HepG2 (cell line): ENCODE results near the gene HSF4. TPM values are rescaled to one million over a fixed set of nuclear protein-coding genes. Genes with fewer than 3 reads are reported as not detected.

ENCODE experiments used
- AGO1 ChIP-seq: fragments of 200-400 bp; formaldehyde crosslinking; IDR thresholded peaks from 2 replicates; pipeline ENCODE4 v1.6.1; 2017; ENCODE audit warnings: mild to moderate bottlenecking, low read depth, low read length, moderate library complexity; ENCODE audit not compliant: poor library complexity, severe bottlenecking
- CCAR2 ChIP-seq: fragments of 200-400 bp; formaldehyde crosslinking; optimal IDR thresholded peaks from 2 replicates; pipeline ENCODE3; 2018; ENCODE audit warnings: low read depth, mild to moderate bottlenecking, low read length, moderate library complexity
- HOXD1 ChIP-seq: sonication (generic); formaldehyde crosslinking; IDR thresholded peaks from 2 replicates; pipeline ENCODE4 v1.5.0; 2020; ENCODE audit warnings: missing genetic modification reagents
- JDP2 ChIP-seq: sonication (generic); formaldehyde crosslinking; IDR thresholded peaks from 2 replicates; pipeline ENCODE4 v1.8.1; 2022; ENCODE audit warnings: missing genetic modification reagents, borderline replicate concordance
- MIXL1 ChIP-seq: IDR thresholded peaks from 2 replicates; pipeline ENCODE4 v1.6.1; 2016
- PHF5A ChIP-seq: IDR thresholded peaks from one replicate; pipeline ENCODE4 v1.6.1; 2018; ENCODE audit warnings: low read depth, missing genetic modification reagents; ENCODE audit not compliant: unreplicated experiment
- PLRG1 ChIP-seq: fragments of 450-650 bp; conservative IDR thresholded peaks from 2 replicates; pipeline ENCODE4 v1.6.1; 2016
- REXO4 ChIP-seq: sonication (generic); formaldehyde crosslinking; IDR thresholded peaks from 2 replicates; pipeline ENCODE4 v1.8.0; 2022; ENCODE audit warnings: missing genetic modification reagents, mild to moderate bottlenecking, borderline replicate concordance
- SNAI1 ChIP-seq: sonication (generic); formaldehyde crosslinking; IDR thresholded peaks from 2 replicates; pipeline ENCODE4 v1.5.0; 2020; ENCODE audit warnings: mild to moderate bottlenecking, missing genetic modification reagents, borderline replicate concordance
- U2AF1 ChIP-seq: fragments of 200-400 bp; formaldehyde crosslinking; optimal IDR thresholded peaks from 2 replicates; pipeline ENCODE3; 2017; ENCODE audit warnings: mild to moderate bottlenecking, low read depth, low read length
- ZNF260 ChIP-seq: sonication (generic); formaldehyde crosslinking; IDR thresholded peaks from 2 replicates; pipeline ENCODE4 v1.4.0; 2020; ENCODE audit warnings: missing genetic modification reagents, low read depth, mild to moderate bottlenecking, borderline replicate concordance
- ZNF549 ChIP-seq: sonication (generic); formaldehyde crosslinking; IDR thresholded peaks from 2 replicates; pipeline ENCODE4 v1.5.0; 2020; ENCODE audit warnings: missing genetic modification reagents
- ZNF572 ChIP-seq: sonication (generic); formaldehyde crosslinking; IDR thresholded peaks from 2 replicates; pipeline ENCODE4 v1.5.1; 2020; ENCODE audit warnings: mild to moderate bottlenecking, missing genetic modification reagents
- polyA plus RNA-seq, 8 experiments: library from polyadenylated mRNA; depleted of rRNA in 3 of 8; stranded (reverse) in 7 of 8; unstranded in 1 of 8; fragments of >200 nt; fragmentation: Illumina TruSeq in 4 of 8; extraction: Trizol in 4 of 8; gene quantifications; 2 replicates each; pipeline versions ENCODE4 v1.2.1 to v1.2.3, GENCODE V29; 2011 to 2016; ENCODE audit warnings: low read depth in 4 of 8, missing spikeins in 1 of 8, mixed read lengths in 1 of 8; ENCODE audit not compliant: insufficient read depth in 1 of 8
- total RNA-seq, 5 experiments: library from RNA; depleted of rRNA; stranded (reverse); fragments of >200 nt; fragmentation: Illumina TruSeq; extraction: Trizol; gene quantifications; 2 replicates each; pipeline ENCODE4 v1.2.3, GENCODE V29; 2016; ENCODE audit warnings: low read depth in 1 of 5
- TF ChIP-seq, protein P1 (sequence below): sonication (generic); formaldehyde crosslinking; IDR thresholded peaks from 2 replicates; pipeline ENCODE4 v1.8.0; 2022; ENCODE audit warnings: low read depth, missing genetic modification reagents
- TF ChIP-seq, protein P2 (sequence below): sonication (generic); formaldehyde crosslinking; IDR thresholded peaks from 2 replicates; pipeline ENCODE4 v1.8.0; 2022; ENCODE audit warnings: missing genetic modification reagents, mild to moderate bottlenecking, inconsistent platforms, borderline replicate concordance
- TF ChIP-seq, protein P3 (sequence below): sonication (generic); formaldehyde crosslinking; IDR thresholded peaks from 2 replicates; pipeline ENCODE4 v1.8.1; 2023; ENCODE audit warnings: mild to moderate bottlenecking, missing genetic modification reagents
- TF ChIP-seq, protein P4 (sequence below): sonication (generic); formaldehyde crosslinking; IDR thresholded peaks from 2 replicates; pipeline ENCODE4 v1.5.0; 2020; ENCODE audit warnings: mild to moderate bottlenecking, missing genetic modification reagents

Gene HSF4
- total and polyA plus RNA-seq, 2 of the 13 experiments (the other 11 are each of a cell fraction or from before 2014, with no cell fraction given): 3.5 to 16.9 TPM

DNA sequence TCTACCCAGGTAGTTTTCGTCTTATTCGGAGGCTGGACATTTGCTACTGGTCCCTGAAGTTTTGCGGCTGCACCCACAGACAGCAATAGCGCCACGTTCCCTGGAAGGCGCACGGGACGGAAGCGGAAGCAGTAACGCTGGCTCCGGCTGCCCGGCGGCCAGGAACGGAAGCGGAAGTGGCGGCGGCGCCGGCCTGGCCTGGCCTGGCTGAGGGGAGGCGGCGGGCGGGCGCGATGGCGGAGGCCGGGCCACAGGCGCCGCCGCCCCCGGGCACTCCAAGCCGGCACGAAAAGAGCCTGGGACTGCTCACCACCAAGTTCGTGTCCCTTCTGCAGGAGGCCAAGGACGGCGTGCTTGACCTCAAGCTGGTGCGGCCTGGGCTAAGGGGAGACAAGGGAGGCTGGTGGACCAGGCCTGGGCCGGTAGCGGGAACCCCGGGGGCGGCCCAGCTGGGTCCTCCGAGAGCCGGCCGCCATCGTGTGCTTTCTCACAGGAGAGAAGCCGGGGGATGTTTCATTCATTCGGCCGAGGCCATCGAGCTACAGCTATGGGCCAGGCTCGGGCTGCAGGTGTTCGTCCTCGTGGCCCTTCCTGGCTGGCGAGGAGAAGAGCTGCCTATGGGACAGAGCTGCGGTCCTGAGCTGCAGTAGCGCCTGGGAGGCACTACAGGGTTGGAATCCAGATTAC, 27.6 kb downstream of the HSF4 start, which contains the start of gene E2F4 (continued):
- TF ChIP-seq, protein P1, sequence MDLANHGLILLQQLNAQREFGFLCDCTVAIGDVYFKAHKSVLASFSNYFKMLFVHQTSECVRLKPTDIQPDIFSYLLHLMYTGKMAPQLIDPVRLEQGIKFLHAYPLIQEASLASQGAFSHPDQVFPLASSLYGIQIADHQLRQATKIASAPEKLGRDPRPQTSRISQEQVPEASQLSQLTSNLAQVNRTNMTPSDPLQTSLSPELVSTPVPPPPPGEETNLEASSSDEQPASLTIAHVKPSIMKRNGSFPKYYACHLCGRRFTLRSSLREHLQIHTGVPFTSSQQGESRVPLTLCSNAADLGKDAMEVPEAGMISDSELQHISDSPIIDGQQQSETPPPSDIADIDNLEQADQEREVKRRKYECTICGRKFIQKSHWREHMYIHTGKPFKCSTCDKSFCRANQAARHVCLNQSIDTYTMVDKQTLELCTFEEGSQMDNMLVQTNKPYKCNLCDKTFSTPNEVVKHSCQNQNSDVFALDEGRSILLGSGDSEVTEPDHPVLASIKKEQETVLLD (CRISPR knock-in tag): peak; percentile 91
- TF ChIP-seq ZNF260 (CRISPR knock-in tag): no peak
- TF ChIP-seq, protein P2, sequence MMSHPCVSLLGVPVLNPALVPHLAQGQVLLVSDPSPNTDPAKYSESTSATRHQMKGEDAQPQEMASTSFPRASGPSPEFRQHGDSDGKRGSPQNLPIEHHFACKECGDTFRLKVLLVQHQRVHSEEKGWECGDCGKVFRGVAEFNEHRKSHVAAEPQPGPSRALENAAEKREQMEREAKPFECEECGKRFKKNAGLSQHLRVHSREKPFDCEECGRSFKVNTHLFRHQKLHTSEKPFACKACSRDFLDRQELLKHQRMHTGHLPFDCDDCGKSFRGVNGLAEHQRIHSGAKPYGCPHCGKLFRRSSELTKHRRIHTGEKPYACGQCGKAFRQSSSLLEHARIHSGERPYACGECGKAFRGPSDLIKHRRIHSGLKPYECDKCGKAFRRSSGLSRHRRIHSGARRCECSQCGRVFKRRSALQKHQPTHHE (CRISPR knock-in tag): peak; percentile 72; the same call in 1 of the 2 replicates
- 0 out of 2 replicates have a peak, but pooled peaks have one; percentile 39 for TF ChIP-seq ZNF549 (CRISPR knock-in tag)
- peak; percentile 43 for TF ChIP-seq PHF5A (CRISPR knock-in tag)
- TF ChIP-seq U2AF1: no peak
- TF ChIP-seq, protein P3, sequence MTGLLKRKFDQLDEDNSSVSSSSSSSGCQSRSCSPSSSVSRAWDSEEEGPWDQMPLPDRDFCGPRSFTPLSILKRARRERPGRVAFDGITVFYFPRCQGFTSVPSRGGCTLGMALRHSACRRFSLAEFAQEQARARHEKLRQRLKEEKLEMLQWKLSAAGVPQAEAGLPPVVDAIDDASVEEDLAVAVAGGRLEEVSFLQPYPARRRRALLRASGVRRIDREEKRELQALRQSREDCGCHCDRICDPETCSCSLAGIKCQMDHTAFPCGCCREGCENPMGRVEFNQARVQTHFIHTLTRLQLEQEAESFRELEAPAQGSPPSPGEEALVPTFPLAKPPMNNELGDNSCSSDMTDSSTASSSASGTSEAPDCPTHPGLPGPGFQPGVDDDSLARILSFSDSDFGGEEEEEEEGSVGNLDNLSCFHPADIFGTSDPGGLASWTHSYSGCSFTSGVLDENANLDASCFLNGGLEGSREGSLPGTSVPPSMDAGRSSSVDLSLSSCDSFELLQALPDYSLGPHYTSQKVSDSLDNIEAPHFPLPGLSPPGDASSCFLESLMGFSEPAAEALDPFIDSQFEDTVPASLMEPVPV (CRISPR knock-in tag): no peak; the same call in 1 of the 2 replicates
- no peak for TF ChIP-seq CCAR2
- no peak for TF ChIP-seq REXO4 (CRISPR knock-in tag)
- no peak for TF ChIP-seq ZNF572
- TF ChIP-seq HOXD1 (CRISPR knock-in tag): peak; percentile 78
- TF ChIP-seq, protein P4, sequence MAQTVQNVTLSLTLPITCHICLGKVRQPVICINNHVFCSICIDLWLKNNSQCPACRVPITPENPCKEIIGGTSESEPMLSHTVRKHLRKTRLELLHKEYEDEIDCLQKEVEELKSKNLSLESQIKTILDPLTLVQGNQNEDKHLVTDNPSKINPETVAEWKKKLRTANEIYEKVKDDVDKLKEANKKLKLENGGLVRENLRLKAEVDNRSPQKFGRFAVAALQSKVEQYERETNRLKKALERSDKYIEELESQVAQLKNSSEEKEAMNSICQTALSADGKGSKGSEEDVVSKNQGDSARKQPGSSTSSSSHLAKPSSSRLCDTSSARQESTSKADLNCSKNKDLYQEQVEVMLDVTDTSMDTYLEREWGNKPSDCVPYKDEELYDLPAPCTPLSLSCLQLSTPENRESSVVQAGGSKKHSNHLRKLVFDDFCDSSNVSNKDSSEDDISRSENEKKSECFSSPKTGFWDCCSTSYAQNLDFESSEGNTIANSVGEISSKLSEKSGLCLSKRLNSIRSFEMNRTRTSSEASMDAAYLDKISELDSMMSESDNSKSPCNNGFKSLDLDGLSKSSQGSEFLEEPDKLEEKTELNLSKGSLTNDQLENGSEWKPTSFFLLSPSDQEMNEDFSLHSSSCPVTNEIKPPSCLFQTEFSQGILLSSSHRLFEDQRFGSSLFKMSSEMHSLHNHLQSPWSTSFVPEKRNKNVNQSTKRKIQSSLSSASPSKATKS: no peak
- no peak for TF ChIP-seq PLRG1
- TF ChIP-seq SNAI1 (CRISPR knock-in tag): no peak
- TF ChIP-seq MIXL1: peak; percentile 76; the same call in 1 of the 2 replicates
- TF ChIP-seq JDP2 (CRISPR knock-in tag): no peak
- TF ChIP-seq AGO1: peak; percentile 50
